Measurements from ENCODE around the gene RPA3.
"Not testable (repeated sequence)": the region's sequence is repeated elsewhere in the genome, so short reads cannot be mapped to it uniquely, and the experiment has no call there.

Gene RPA3

DNA sequence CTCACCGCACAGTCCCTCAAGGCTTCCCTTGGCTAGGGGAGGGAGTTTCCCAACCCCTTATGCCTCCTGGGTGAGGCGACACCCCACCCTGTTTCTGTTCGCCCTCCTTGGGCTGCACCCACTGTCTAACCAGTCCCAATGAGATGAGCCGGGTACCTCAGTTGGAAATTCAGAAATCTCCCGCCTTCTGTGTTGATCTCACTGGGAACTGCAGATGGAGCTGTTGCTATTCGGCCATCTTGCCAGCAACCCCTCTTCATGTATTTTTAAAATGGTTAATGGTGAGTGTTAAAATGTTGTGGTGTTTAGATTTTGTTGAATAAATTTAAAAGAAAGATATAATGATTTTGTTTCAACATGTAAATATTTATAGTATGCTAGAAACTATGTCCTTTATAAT lies 55.9 kb downstream of the RPA3 start:
- Histone ChIP-seq H3K4me3 (no peak overlapping the region), H3K27ac (no peak overlapping the region)
- TF ChIP-seq CTCF (IDR thresholded peaks at IDR 0.05) = no peak
- no peak for DNase-seq (ENCODE audit: low spot score)

DNA sequence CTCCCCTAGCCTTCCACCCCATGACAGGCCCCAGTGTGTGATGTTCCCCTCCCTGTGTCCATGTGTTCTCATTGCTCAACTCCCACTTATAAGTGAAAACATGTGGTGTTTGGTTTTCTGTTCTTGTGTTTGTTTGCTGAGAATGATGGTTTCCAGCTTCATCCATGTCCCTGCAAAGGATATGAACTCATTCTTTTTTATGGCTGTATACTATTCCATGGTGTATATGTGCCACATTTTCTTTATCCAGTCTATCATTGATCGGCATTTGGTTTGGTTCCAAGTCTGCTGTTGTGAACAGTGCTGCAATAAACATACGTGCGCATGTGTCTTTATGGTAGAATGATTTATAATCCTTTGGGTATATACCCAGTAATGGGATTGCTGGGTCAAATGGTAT lies 61.9 kb downstream of the RPA3 start:
- not testable (repeated sequence) for H3K27ac ChIP-seq; H3K4me3 ChIP-seq; DNase-seq (ENCODE audit: low spot score)

DNA sequence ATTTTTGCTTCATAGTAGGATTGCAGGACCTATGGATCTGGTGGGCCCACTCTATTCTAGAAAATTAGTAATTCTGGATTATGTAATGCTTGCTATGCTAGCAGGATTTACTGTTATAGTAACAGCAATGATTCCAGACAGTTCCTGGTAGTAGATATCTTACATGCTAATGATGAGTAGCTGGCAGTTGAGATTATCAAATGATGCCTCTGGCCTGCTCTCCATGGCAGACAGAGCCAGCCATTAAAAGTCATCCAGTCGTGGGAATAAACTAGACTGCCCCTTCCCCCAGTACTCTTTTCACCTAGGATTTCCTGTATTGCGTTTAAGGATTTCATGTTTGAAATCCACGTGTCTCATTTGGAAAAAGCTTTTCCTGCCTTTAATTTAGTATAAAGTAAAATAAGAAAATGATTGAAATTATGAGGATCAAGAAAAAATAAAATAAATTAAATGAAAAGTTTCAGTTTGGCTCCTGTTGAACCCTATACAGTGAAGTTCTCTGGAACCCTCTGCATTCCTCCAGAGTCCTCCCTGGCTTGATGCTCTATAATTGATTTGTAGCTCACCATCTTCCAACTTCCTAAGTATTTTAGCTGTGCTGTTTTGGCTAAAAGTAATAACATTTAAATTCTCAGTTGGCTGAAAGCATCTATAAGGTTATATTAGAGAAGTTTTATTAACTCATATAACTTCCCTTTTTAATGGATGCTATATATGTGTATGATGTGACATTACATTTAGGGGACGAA lies 63.3 kb downstream of the RPA3 start:
- DNase-seq (ENCODE audit: low spot score) = no peak
- Histone ChIP-seq H3K27ac (no peak overlapping the region), H3K4me3 (no peak overlapping the region)
- TF ChIP-seq CTCF (IDR thresholded peaks at IDR 0.05) = no peak

DNA sequence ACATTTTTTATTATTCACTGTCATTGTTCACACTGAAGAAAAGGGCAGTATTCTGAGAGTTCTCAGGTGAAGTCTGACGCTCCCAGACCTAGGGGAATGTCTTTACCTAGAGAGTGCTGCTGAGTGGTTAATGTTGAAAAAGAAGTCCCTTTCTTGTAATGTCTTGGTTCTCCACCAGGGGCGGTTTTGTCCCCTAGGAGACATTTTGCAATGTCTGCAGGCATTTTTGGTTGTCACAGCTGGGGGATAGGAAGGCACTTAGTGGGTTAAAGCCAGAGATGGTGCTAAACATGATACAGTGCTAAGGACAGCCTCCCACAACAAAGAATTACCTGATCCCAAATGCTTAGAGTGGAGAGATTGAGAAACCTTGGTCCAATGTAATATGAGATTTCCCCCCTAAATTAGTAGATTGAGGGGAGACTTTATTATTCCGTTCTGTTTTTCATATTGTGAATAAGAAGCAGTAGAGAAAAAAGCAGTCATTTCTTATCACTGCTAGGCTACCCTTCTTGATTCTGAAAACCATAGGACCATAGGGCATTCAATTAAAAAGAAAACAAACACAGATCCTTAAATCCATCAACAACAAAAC lies 64.7 kb downstream of the RPA3 start:
- DNase-seq (ENCODE audit: low spot score) = no peak
- H3K4me3 ChIP-seq = no peak overlapping the region
- no peak overlapping the region for H3K27ac ChIP-seq
- TF ChIP-seq CTCF (IDR thresholded peaks at IDR 0.05) = no peak

DNA sequence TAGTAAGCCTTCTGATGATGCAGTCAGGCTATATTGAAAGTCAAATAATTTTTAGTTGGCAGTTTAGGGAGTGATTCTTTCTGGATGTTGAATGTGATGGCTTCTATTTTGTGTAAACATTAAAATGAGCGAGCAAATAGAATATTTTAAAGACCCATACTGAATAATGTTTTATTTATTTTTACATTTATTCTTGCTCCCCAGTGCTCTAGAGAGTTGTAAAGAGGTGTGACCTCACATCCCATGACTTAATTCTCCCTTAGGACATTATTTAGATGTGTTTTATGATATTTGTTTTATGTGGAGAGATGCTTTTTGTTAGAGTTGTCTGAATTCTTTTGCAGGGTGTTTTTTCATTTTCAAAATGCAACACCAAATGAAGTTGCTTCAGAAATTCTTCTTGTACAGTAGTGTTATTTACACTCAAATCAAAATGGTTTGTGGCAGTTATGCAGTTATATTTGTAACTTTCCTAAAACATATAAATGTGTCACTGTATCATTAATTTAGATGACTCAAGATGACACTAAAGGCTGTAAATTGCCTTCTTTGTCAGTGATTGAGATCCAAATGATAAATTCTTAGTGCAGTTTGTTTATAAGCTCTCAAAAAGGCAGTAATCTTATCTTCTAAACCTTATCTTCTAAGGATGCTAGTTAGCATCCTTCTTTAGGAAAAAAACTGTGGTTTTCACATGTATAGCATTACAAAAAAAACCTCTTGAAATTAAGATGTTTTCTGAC lies 65.4 kb downstream of the RPA3 start:
- no peak for DNase-seq (ENCODE audit: low spot score)
- TF ChIP-seq CTCF (IDR thresholded peaks at IDR 0.05) = no peak
- no peak overlapping the region for H3K27ac ChIP-seq
- H3K4me3 ChIP-seq = no peak overlapping the region

DNA sequence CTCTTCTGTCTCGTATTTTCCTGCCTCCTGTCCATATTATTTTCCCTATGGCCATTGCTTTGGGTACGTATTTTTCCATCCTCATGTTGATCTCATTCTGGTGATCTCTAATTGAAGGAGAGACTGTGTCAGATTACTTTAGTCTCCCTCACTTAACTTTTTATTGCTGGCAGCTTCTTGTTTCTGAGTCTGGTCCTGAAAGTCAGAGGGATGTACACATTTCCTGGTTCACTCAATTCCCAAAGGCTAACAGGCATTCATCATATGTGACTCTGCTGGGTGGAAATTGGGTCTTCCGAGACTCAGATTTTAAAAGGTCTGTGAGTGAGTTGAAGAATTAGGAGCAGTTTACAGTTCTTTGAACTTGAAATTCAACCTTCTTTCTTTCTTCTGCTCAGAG lies 66.9 kb downstream of the RPA3 start:
- no peak for DNase-seq (ENCODE audit: low spot score)
- Histone ChIP-seq H3K27ac (no peak overlapping the region), H3K4me3 (no peak overlapping the region)
- no peak for TF ChIP-seq CTCF (IDR thresholded peaks at IDR 0.05)

DNA sequence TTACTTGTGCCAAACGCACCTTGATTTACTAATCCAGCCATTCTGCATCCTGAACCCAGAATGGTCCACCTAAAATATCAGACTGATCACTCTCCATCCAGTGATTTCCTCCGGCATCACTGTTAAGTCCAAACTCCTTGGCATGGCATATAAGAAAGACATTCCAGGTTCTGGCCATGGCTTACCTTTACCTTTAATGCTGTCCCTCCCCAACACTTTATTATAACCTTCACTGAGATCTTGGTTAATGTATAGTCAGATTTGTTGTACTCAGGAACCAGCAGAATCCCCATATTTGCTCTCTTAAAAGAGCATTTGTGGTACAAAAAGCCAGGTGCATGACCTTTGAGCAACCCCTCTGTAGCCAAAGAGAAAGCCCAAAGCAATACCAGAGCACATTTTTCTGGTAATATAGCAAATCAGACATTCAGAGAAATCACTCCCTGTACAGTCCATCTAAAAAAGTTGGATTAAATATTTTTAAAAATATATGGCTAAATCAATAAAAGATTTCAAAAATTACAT lies 67.7 kb downstream of the RPA3 start:
- Histone ChIP-seq H3K4me3 (no peak overlapping the region), H3K27ac (no peak overlapping the region)
- TF ChIP-seq CTCF (IDR thresholded peaks at IDR 0.05) = no peak
- no peak for DNase-seq (ENCODE audit: low spot score)
